ENCODE data around the gene LYPD6. TPM values are rescaled to one million over a fixed set of nuclear protein-coding genes. Genes with fewer than 3 reads are reported as not detected.

LYPD6 gene
- total RNA-seq, 2 experiments from 2014 or later: not detected

DNA sequence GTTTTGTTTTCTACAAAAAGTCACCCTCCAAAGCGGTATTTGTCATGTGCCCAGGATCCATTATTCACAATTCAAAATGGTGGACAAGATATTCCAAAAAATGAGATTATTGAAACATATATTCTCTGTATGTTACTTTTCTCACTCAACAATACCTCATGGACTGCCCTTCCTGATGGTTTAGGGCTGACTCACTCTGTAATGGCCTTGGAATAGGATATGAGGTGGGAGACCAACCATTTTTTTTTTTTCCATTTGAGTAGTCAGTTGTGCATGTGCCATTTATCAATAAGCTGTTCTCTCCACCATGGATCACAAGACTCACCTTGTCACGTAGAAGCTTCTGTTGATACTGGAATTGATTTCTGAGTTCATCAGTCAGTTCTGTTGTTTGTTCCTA is 64.5 kb downstream of the LYPD6 start:
- Histone ChIP-seq H4K20me1 (ENCODE audit: insufficient read depth, low read length) (no peaks in the 10 kb centered on the region), H3K27ac (ENCODE audit: low read depth, low read length, poor library complexity, severe bottlenecking) (no peak overlapping the region), H3K4me2 (ENCODE audit: low read length) (no peak overlapping the region), H3K79me2 (ENCODE audit: insufficient read depth, low read depth, low read length) (no peaks in the 10 kb centered on the region), H2AFZ (ENCODE audit: low read length) (no peak overlapping the region), H3K9me3 (ENCODE audit: low read length) (no peaks in the 10 kb centered on the region), H3K9me2 (ENCODE audit: insufficient read depth, low read length) (no peaks in the 10 kb centered on the region), H3K4me1 (ENCODE audit: insufficient read depth, low read length, poor library complexity, severe bottlenecking) (no peaks in the 10 kb centered on the region), H3K36me3 (ENCODE audit: insufficient read depth, low read length) (no peaks in the 10 kb centered on the region), H3K4me3 (ENCODE audit: low read depth, low read length, poor library complexity, severe bottlenecking) (no peak overlapping the region)
- TF ChIP-seq, protein P1, sequence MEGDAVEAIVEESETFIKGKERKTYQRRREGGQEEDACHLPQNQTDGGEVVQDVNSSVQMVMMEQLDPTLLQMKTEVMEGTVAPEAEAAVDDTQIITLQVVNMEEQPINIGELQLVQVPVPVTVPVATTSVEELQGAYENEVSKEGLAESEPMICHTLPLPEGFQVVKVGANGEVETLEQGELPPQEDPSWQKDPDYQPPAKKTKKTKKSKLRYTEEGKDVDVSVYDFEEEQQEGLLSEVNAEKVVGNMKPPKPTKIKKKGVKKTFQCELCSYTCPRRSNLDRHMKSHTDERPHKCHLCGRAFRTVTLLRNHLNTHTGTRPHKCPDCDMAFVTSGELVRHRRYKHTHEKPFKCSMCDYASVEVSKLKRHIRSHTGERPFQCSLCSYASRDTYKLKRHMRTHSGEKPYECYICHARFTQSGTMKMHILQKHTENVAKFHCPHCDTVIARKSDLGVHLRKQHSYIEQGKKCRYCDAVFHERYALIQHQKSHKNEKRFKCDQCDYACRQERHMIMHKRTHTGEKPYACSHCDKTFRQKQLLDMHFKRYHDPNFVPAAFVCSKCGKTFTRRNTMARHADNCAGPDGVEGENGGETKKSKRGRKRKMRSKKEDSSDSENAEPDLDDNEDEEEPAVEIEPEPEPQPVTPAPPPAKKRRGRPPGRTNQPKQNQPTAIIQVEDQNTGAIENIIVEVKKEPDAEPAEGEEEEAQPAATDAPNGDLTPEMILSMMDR (conservative IDR thresholded peaks at IDR 0.05; ENCODE audit: low read length): no peak
- TF ChIP-seq EZH2phosphoT487 (IDR thresholded peaks at IDR 0.05; ENCODE audit: borderline replicate concordance, low read depth, low read length): no peak
- intact Hi-C loops (cut with micrococcal nuclease; ENCODE audit: unreplicated experiment): no loop called here
- no TSS peak for BruUV-seq (replicated peaks)
- no peak for DNase-seq (ENCODE audit: low spot score)
- ChIA-PET POLR2A (no interaction called here), CTCF (ENCODE audit: unreplicated experiment) (no interaction called here)

DNA sequence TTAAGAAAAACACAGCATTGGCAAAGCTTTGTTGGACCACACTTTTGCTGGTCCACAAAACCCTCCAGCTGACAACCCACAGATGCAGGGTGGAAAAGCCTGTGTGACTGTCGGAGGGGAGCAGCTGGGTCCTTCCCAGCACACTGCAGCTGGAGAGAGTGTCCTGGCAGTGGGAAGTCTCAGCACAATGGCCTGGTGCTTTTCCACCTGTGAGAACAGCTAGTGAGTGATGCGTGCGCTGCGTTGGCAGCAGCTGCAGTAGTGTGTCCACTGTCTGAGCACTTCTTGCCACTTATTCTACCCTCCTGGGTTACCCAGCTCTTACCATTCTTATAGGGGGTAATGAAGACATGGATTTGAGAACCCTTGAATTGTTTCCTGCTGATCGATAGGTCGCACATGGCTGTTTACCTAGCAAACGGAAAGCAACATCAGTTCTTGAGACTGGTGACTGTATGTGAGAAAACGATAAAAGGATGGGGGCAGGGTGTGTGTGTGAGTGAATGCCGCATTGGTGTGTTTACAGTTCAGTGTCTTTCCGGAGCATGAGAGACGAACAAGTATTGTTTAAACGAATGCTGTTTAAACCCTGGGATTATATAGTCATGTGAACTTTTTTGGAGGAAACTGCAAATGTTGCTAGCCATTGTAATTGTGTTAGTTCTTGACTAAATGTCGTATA is 69.7 kb downstream of the LYPD6 start:
- BruUV-seq (replicated peaks): no TSS peak

DNA sequence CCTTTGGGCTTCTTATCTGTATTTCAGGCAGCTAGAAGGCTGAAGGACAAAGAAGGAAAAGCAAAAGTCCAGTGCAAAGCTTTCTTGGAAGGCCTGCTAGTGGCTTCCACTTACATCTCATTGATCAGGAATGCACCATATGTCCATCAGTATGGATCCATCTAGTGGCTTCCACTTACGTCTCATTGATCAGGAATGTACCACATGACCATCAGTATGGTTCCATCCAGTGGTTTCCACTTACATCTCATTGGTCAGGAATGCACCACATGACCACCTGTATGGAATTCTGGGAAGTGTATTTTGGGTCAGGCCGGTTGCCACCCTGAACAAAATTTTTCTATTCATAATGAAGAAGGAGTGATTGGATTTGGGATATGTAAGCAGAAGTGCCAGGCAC is 70.6 kb downstream of the LYPD6 start:
- Histone ChIP-seq H3K4me2 (ENCODE audit: low read length) (no peak overlapping the region), H3K9me2 (ENCODE audit: insufficient read depth, low read length) (no peaks in the 10 kb centered on the region), H2AFZ (ENCODE audit: low read length) (no peak overlapping the region), H3K27ac (ENCODE audit: low read depth, low read length, poor library complexity, severe bottlenecking) (no peak overlapping the region), H3K4me3 (ENCODE audit: low read depth, low read length, poor library complexity, severe bottlenecking) (no peak overlapping the region), H4K20me1 (ENCODE audit: insufficient read depth, low read length) (no peaks in the 10 kb centered on the region), H3K9me3 (ENCODE audit: low read length) (no peaks in the 10 kb centered on the region), H3K4me1 (ENCODE audit: insufficient read depth, low read length, poor library complexity, severe bottlenecking) (no peaks in the 10 kb centered on the region), H3K79me2 (ENCODE audit: insufficient read depth, low read depth, low read length) (no peaks in the 10 kb centered on the region), H3K36me3 (ENCODE audit: insufficient read depth, low read length) (no peaks in the 10 kb centered on the region)
- intact Hi-C loops (cut with micrococcal nuclease; ENCODE audit: unreplicated experiment): no loop called here
- no peak for TF ChIP-seq EZH2phosphoT487 (IDR thresholded peaks at IDR 0.05; ENCODE audit: borderline replicate concordance, low read depth, low read length)
- TF ChIP-seq, protein P1 (conservative IDR thresholded peaks at IDR 0.05; ENCODE audit: low read length): no peak
- BruUV-seq (replicated peaks): no TSS peak
- DNase-seq (ENCODE audit: low spot score): no peak
- ChIA-PET POLR2A (no interaction called here), CTCF (ENCODE audit: unreplicated experiment) (no interaction called here)

More for the DNA sequence above, 69.7 kb downstream of the LYPD6 start:
- H3K4me1 ChIP-seq (ENCODE audit: insufficient read depth, low read length, poor library complexity, severe bottlenecking): no peaks in the 10 kb centered on the region
- no peaks in the 10 kb centered on the region for H3K9me2 ChIP-seq (ENCODE audit: insufficient read depth, low read length)
- H3K4me2 ChIP-seq (ENCODE audit: low read length): no peak overlapping the region
- H3K79me2 ChIP-seq (ENCODE audit: insufficient read depth, low read depth, low read length): no peaks in the 10 kb centered on the region
- no peaks in the 10 kb centered on the region for H4K20me1 ChIP-seq (ENCODE audit: insufficient read depth, low read length)
- intact Hi-C loops (cut with micrococcal nuclease; ENCODE audit: unreplicated experiment): no loop called here
- no peak overlapping the region for H3K27ac ChIP-seq (ENCODE audit: low read depth, low read length, poor library complexity, severe bottlenecking)
- CTCF ChIA-PET (ENCODE audit: unreplicated experiment): no interaction called here
- no peak overlapping the region for H2AFZ ChIP-seq (ENCODE audit: low read length)
- no peak for DNase-seq (ENCODE audit: low spot score)
- no peak overlapping the region for H3K4me3 ChIP-seq (ENCODE audit: low read depth, low read length, poor library complexity, severe bottlenecking)
- H3K36me3 ChIP-seq (ENCODE audit: insufficient read depth, low read length): no peaks in the 10 kb centered on the region
- H3K9me3 ChIP-seq (ENCODE audit: low read length): no peaks in the 10 kb centered on the region
- POLR2A ChIA-PET: no interaction called here
- no peak for TF ChIP-seq EZH2phosphoT487 (IDR thresholded peaks at IDR 0.05; ENCODE audit: borderline replicate concordance, low read depth, low read length)
- TF ChIP-seq, protein P1 (conservative IDR thresholded peaks at IDR 0.05; ENCODE audit: low read length): no peak

Measured in OCI-LY7 (cell line).